OCI-LY3 (cell line): ENCODE results near the gene FBLIM1.

Experiments
- H2AFZ ChIP-seq: fragments of 200-600, 300-600 bp; shearing (Covaris generic); 2 replicates; pipeline ENCODE4 v1.6.0; 2014; ENCODE audit warnings: antibody characterized with exemption, low read depth, low read length
- H3K27ac ChIP-seq: fragments of 200-600, 300-600 bp; sonication (generic); 2 replicates; pipeline ENCODE4 v1.5.1; 2014; ENCODE audit warnings: mild to moderate bottlenecking, low read length, moderate library complexity, mixed read lengths
- H3K27me3 ChIP-seq: fragments of 200-600, 300-600 bp; sonication (generic); 2 replicates; pipeline ENCODE4 v1.6.1; 2014; ENCODE audit warnings: low read depth, low read length, mixed read lengths
- H3K36me3 ChIP-seq: fragments of 200-600, 300-600 bp; sonication (generic); replicated peaks from 2 replicates; pipeline ENCODE3; 2014; ENCODE audit warnings: low read depth, low read length, mixed read lengths
- H3K4me1 ChIP-seq: fragments of 300-600, 200-600 bp; sonication (generic); 2 replicates; pipeline ENCODE4 v1.6.1; 2014; ENCODE audit warnings: low read length, mixed read lengths
- H3K4me2 ChIP-seq: fragments of 200-600, 300-600 bp; sonication (generic); 2 replicates; pipeline ENCODE4 v1.6.1; 2014; ENCODE audit warnings: low read length, mixed read lengths
- H3K4me3 ChIP-seq: fragments of 300-600, 200-600 bp; sonication (generic); 2 replicates; pipeline ENCODE4 v1.5.1; 2014; ENCODE audit warnings: antibody characterized with exemption, mild to moderate bottlenecking, low read length, moderate library complexity
- H3K79me2 ChIP-seq: fragments of 300-600, 200-600 bp; shearing (Covaris generic); 2 replicates; pipeline ENCODE4 v1.6.1; 2014; ENCODE audit warnings: mild to moderate bottlenecking, low read length, mixed read lengths
- H3K9ac ChIP-seq: fragments of 300-600, 200-600 bp; shearing (Covaris generic); 2 replicates; pipeline ENCODE4 v1.6.0; 2014; ENCODE audit warnings: mild to moderate bottlenecking, low read length, moderate library complexity
- H3K9me3 ChIP-seq: fragments of 200-600, 300-600 bp; shearing (Covaris generic); 2 replicates; pipeline ENCODE4 v1.6.1; 2014; ENCODE audit warnings: low read length, mixed read lengths; ENCODE audit not compliant: insufficient read depth
- H4K20me1 ChIP-seq: fragments of 200-600, 300-600 bp; sonication (generic); 2 replicates; pipeline ENCODE4 v1.6.1; 2016; ENCODE audit warnings: low read length, mixed read lengths; ENCODE audit not compliant: insufficient read depth
- CTCF ChIP-seq: fragments of 200-600, 300-600 bp; sonication (generic); IDR thresholded peaks from 2 replicates; pipeline ENCODE4 v1.5.1; 2014; ENCODE audit warnings: antibody characterized with exemption, low read length, low read depth
- EZH2phosphoT487 ChIP-seq: fragments of 200-600 bp; shearing (Covaris generic); IDR thresholded peaks from 2 replicates; pipeline ENCODE4 v1.6.1; 2018; ENCODE audit warnings: antibody characterized with exemption, mixed run types, low read depth

Gene FBLIM1

GRCh38 chr1:15732686-15733081 lies 25.9 kb upstream of the FBLIM1 start:
- Histone ChIP-seq H4K20me1 (no peaks in the 10 kb centered on the region), H3K27me3 (no peaks in the 10 kb centered on the region), H3K9ac (no peak overlapping the region), H3K4me2 (no peak overlapping the region), H3K9me3 (no peaks in the 10 kb centered on the region), H3K4me1 (no peaks in the 10 kb centered on the region), H2AFZ (no peak overlapping the region), H3K36me3 (no peaks in the 10 kb centered on the region), H3K4me3 (no peak overlapping the region), H3K27ac (no peak overlapping the region), H3K79me2 (no peaks in the 10 kb centered on the region)
- TF ChIP-seq EZH2phosphoT487 (no peak), CTCF (no peak)

GRCh38 chr1:15733218-15733725 lies 25.3 kb upstream of the FBLIM1 start:
- Histone ChIP-seq H3K4me1 (no peaks in the 10 kb centered on the region), H3K4me3 (no peak overlapping the region), H3K79me2 (no peaks in the 10 kb centered on the region), H3K36me3 (no peaks in the 10 kb centered on the region), H2AFZ (no peak overlapping the region), H3K9ac (no peak overlapping the region), H3K9me3 (no peaks in the 10 kb centered on the region), H3K27ac (no peak overlapping the region), H3K27me3 (no peaks in the 10 kb centered on the region), H4K20me1 (no peaks in the 10 kb centered on the region), H3K4me2 (no peak overlapping the region)
- TF ChIP-seq EZH2phosphoT487 (no peak), CTCF (no peak)

- no peaks in the 10 kb centered on the region for H4K20me1 ChIP-seq
Measured at GRCh38 chr1:15733726-15734226, 24.8 kb upstream of the FBLIM1 start.

GRCh38 chr1:15734296-15734695 lies 24.3 kb upstream of the FBLIM1 start:
- no peak for TF ChIP-seq CTCF
- TF ChIP-seq EZH2phosphoT487, result no peak
- no peak overlapping the region for H3K27ac ChIP-seq
- no peaks in the 10 kb centered on the region for H3K9me3 ChIP-seq
- no peaks in the 10 kb centered on the region for H4K20me1 ChIP-seq
- no peaks in the 10 kb centered on the region for H3K4me1 ChIP-seq
- no peak overlapping the region for H3K9ac ChIP-seq
- H3K27me3 ChIP-seq, result no peaks in the 10 kb centered on the region
- no peaks in the 10 kb centered on the region for H3K79me2 ChIP-seq
- no peaks in the 10 kb centered on the region for H3K36me3 ChIP-seq
- no peak overlapping the region for H3K4me3 ChIP-seq
- no peak overlapping the region for H3K4me2 ChIP-seq
- H2AFZ ChIP-seq, result no peak overlapping the region

More at GRCh38 chr1:15733726-15734226, 24.8 kb upstream of the FBLIM1 start:
- Histone ChIP-seq H3K27me3 (no peaks in the 10 kb centered on the region), H2AFZ (no peak overlapping the region), H3K27ac (no peak overlapping the region), H3K9ac (no peak overlapping the region), H3K4me2 (no peak overlapping the region), H3K4me3 (no peak overlapping the region), H3K79me2 (no peaks in the 10 kb centered on the region), H3K4me1 (no peaks in the 10 kb centered on the region), H3K36me3 (no peaks in the 10 kb centered on the region), H3K9me3 (no peaks in the 10 kb centered on the region)
- TF ChIP-seq CTCF (no peak), EZH2phosphoT487 (no peak)
